Measurements from ENCODE around the gene GANAB. TPM values are rescaled to one million over a fixed set of nuclear protein-coding genes. Genes with fewer than 3 reads are reported as not detected.
A peak's percentile ranks its signal among the peaks of the same experiment; 100 is the strongest.
"Not testable (repeated sequence)": the region's sequence is repeated elsewhere in the genome, so short reads cannot be mapped to it uniquely, and the experiment has no call there.

Gene GANAB
- total RNA-seq, 2 donors from 2014 or later = 214 to 270 TPM

GRCh38 chr11:62645671-62645945 is 805 bp downstream of the GANAB start:
- DNase-seq (no peak), ATAC-seq (peak; percentile 32)
- intact Hi-C loops (cut with DNase I, micrococcal nuclease) = no loop called here

GRCh38 chr11:62644220-62644619 is 2.2 kb downstream of the GANAB start:
- ATAC-seq = no peak
- intact Hi-C loops (cut with DNase I, micrococcal nuclease) = no loop called here

GRCh38 chr11:62632492-62632891 is 13.9 kb downstream of the GANAB start:
- DNase-seq = no peak
- intact Hi-C loops (cut with DNase I, micrococcal nuclease) = no loop called here
- ATAC-seq = peak; percentile 51

More at GRCh38 chr11:62644220-62644619, 2.2 kb downstream of the GANAB start:
- no peak for DNase-seq

- intact Hi-C loops (cut with DNase I, micrococcal nuclease) = no loop called here
- ATAC-seq (no peak), DNase-seq (no peak)
Observed at GRCh38 chr11:62627713-62628112, 18.7 kb downstream of the GANAB start.

GRCh38 chr11:62622476-62623089 is 23.8 kb downstream of the GANAB start:
- ATAC-seq (no peak), DNase-seq (no peak)
- intact Hi-C loops (cut with DNase I, micrococcal nuclease) = no loop called here

- intact Hi-C loops (cut with DNase I, micrococcal nuclease) = no loop called here
- ATAC-seq (peak; percentile 95), DNase-seq (peak; percentile 98 to 99)
Observed at GRCh38 chr11:62621567-62622470, 24.6 kb downstream of the GANAB start, which contains the start of gene B3GAT3. Gene B3GAT3, minus strand, starts transcription at chr11:62621986. Its CDS starts 39 bp downstream, at chr11:62621947.

- intact Hi-C loops (cut with DNase I, micrococcal nuclease) = no loop called here
- ATAC-seq (no peak), DNase-seq (no peak)
Observed at GRCh38 chr11:62621027-62621566, 25.3 kb downstream of the GANAB start.

GRCh38 chr11:62616957-62617356 is 29.5 kb downstream of the GANAB start:
- ATAC-seq; DNase-seq; intact Hi-C loops (cut with DNase I, micrococcal nuclease): not testable (repeated sequence)

GRCh38 chr11:62615521-62615920 is 30.9 kb downstream of the GANAB start:
- ATAC-seq (no peak), DNase-seq (no peak)
- intact Hi-C loops (cut with DNase I, micrococcal nuclease) = no loop called here

- no peak for DNase-seq
- intact Hi-C loops (cut with DNase I, micrococcal nuclease) = no loop called here
- no peak for ATAC-seq
Observed at GRCh38 chr11:62614275-62614674, 32.1 kb downstream of the GANAB start.

- DNase-seq (peak in 1 of 2 donors; percentile 64), ATAC-seq (peak; percentile 6)
- intact Hi-C loops (cut with DNase I, micrococcal nuclease) = no loop called here
Observed at GRCh38 chr11:62613291-62613778, 33.1 kb downstream of the GANAB start.

- intact Hi-C loops (cut with DNase I, micrococcal nuclease) = no loop called here
- ATAC-seq (peak; percentile 77), DNase-seq (peak; percentile 88 to 91)
Observed at GRCh38 chr11:62612366-62613290, 33.8 kb downstream of the GANAB start, which contains the start of the genes EML3 and ROM1. Gene EML3, minus strand, starts transcription at chr11:62612775. Its CDS starts 318 bp downstream, at chr11:62612457. Gene ROM1, plus strand, starts transcription at chr11:62613257. Its CDS starts 25 bp downstream, at chr11:62613282.

- intact Hi-C loops (cut with DNase I, micrococcal nuclease) = no loop called here
- ATAC-seq (peak; percentile 40), DNase-seq (peak; percentile 58 to 59)
Observed at GRCh38 chr11:62611705-62612365, 34.6 kb downstream of the GANAB start.

- intact Hi-C loops (cut with DNase I, micrococcal nuclease) = no loop called here
- DNase-seq = no peak
- no peak for ATAC-seq
Observed at GRCh38 chr11:62610814-62611704, 35.4 kb downstream of the GANAB start.

- ATAC-seq = no peak
- no peak for DNase-seq
- intact Hi-C loops (cut with DNase I, micrococcal nuclease) = no loop called here
Observed at GRCh38 chr11:62610403-62610802, 36.0 kb downstream of the GANAB start.

GRCh38 chr11:62608776-62609175 is 37.6 kb downstream of the GANAB start:
- ATAC-seq (no peak), DNase-seq (no peak)
- intact Hi-C loops (cut with DNase I, micrococcal nuclease) = no loop called here

GRCh38 chr11:62607714-62608113 is 38.7 kb downstream of the GANAB start:
- ATAC-seq = no peak

More at GRCh38 chr11:62607714-62608113, 38.7 kb downstream of the GANAB start:
- no peak for DNase-seq
- intact Hi-C loops (cut with DNase I, micrococcal nuclease) = no loop called here
